AG10803 (cell line): ENCODE data around the gene SMIM33.

Experiments
- DNase-seq: peaks from one replicate; pipeline ENCODE4 v3.0.0; 2010; ENCODE audit warnings: low read depth
- H3K4me3 ChIP-seq: 2 replicates; pipeline ENCODE4 v1.5.1; 2011; ENCODE audit warnings: mild to moderate bottlenecking, low read length, control low read depth
- CTCF ChIP-seq: conservative IDR thresholded peaks from 2 replicates; pipeline ENCODE4 v1.5.1; 2011; ENCODE audit warnings: mild to moderate bottlenecking, low read length, control low read depth, inconsistent platforms

SMIM33 gene

DNA sequence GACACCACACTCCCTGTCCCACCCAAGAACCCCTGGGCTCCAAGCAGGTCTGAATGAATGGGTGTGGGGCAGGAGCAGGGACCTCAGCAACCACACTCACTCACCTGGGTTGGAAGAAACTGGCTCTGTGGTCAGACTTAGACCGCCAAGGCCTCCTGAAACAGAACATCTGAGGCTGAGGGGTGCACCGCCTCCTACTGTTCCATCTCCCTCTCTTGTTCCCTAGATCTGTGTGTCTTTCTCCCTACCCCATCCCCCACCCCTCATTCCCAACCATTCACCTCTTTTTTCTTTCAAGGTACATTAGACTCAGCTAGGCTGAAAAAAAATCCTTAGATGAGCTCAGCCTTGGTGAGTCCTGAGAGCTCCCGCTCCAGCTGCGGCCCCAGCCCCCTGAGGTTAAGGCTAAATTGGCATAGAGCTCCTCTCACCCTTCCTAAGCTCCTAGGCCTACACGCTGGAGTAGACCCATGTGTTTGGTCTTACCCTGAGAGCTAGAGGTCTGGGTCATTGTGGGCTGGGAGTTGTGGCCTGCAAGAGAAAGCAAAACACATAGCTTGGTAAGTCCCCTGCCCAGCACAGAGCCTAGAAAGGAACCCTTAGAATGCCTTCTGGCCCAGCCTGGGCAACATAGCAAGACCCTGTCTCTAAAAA, 13.0 kb upstream of the SMIM33 start:
- TF ChIP-seq CTCF: no peak
- no peak for DNase-seq
- H3K4me3 ChIP-seq: no peak overlapping the region

DNA sequence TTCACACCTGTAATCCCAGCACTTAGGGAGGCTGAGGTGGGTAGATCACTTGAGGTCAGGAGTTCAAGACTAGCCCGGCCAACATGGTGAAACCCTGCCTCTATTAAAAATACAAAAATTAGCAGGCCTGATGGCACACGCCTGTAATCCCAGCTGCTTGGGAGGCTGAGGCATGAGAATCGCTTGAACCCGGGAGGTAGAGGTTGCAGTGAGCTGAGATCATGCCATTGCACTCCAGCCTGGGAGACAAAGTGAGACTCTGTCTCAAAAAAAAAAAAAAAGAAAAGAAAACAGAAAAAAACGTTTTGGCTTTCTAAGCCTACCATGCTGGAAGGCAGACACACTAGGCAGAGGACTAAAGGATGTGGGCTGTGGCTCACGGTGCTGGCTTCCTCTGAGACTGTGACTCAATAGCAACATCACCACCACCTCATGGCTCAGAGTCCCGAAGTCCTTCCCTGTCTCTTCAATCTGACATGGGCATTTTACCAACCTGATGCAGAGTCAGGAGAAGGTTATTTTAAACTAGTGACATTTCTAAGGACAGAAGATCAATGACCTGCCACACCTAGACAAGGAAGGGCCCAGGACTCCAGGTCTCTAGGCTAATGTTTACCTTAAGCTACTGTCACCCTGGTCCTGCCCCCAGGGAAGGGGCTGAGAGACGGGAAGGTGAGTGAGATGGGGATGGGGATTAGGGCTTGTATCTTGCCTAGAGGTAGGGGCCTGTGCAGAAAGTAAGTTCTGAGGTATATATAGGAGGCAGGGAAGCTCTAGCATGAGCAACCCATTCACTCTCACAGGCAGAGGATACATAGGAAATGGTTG, 12.0 kb upstream of the SMIM33 start:
- TF ChIP-seq CTCF: no peak
- H3K4me3 ChIP-seq: no peak overlapping the region
- peak; percentile 82 for DNase-seq

GRCh38 chr5:139459451-139459934, 11.3 kb upstream of the SMIM33 start:
- TF ChIP-seq CTCF: no peak
- H3K4me3 ChIP-seq: no peak overlapping the region
- no peak for DNase-seq

- DNase-seq: peak; percentile 44
- no peak overlapping the region for H3K4me3 ChIP-seq
- TF ChIP-seq CTCF: no peak
These were observed 10.3 kb upstream of the SMIM33 start for GRCh38 chr5:139460455-139460854.

- TF ChIP-seq CTCF: no peak
- DNase-seq: no peak
- no peak overlapping the region for H3K4me3 ChIP-seq
These were observed 9.6 kb upstream of the SMIM33 start for GRCh38 chr5:139461176-139461575.

GRCh38 chr5:139461698-139462097, 9.1 kb upstream of the SMIM33 start:
- peak; percentile 49 for DNase-seq
- TF ChIP-seq CTCF: no peak

More at GRCh38 chr5:139461698-139462097, 9.1 kb upstream of the SMIM33 start:
- H3K4me3 ChIP-seq: no peak overlapping the region
